ENCODE measurements around the gene PRR5. TPM values are rescaled to one million over a fixed set of nuclear protein-coding genes. Genes with fewer than 3 reads are reported as not detected.

Gene PRR5
- total and polyA plus RNA-seq, 2 experiments from 2014 or later = 15.3 to 31.4 TPM

DNA sequence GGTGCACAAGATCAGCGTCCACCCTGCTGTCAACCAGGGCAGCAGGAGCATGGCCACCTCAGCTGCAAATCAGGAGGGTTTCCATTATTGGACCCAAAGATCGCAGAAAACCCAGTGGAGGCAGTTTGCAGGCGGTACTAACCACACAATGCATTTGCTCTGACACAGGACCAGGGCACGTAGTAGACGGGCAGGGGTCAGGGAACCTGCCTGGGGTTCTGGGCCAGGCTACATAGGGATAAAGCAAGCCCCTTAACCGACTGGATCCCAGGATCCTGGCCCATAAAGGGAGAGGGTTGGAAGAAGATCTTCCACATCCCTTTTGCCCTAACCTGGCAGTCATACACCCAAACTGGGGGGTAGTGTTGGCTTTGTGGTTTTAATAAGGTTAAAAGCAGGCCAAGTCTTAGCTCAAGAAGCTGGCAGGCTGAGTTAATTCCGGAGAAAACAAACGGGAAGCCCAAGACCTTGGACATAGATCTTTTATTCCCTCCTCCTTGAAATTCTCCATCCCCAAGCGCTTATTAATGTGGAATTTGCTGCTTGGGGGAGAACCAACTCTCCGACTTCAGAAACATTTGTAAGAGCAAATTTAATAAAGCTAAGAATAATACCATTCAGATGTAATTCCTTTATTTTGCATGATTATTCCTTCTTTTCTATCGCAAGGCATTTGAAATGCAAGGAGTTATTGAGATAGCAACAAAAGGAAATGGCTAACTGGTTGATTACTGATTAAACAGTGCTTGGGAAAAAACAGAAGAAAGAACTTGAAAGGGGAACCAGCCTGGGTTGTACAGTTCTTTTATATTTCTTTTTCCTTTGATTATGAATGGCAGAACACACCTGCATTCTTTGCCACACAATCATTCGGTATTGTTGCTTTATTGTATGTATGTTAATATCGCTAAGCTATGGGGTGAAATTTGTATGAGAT, 44.1 kb downstream of the PRR5 start:
- no peak overlapping the region for H2AFZ ChIP-seq
- H3K9me3 Mint-ChIP-seq = no peaks in the 10 kb centered on the region
- no peak overlapping the region for H3K4me3 Mint-ChIP-seq
- peak overlapping the region; percentile 64 for H3K4me2 ChIP-seq
- no peaks in the 10 kb centered on the region for H3K79me2 ChIP-seq (replicated peaks; ENCODE audit: insufficient read depth)
- H3K27me3 ChIP-seq (ENCODE audit: insufficient read depth) = no peaks in the 10 kb centered on the region
- H4K20me1 ChIP-seq (replicated peaks; ENCODE audit: insufficient read depth) = no peaks in the 10 kb centered on the region
- H3K36me3 Mint-ChIP-seq (ENCODE audit: low read depth) = no peaks in the 10 kb centered on the region
- DNase-seq (ENCODE audit: low spot score) (no peak), ATAC-seq (peak; percentile 54)
- no peak overlapping the region for H3K27ac ChIP-seq (ENCODE audit: low read depth)
- peaks cover 11% of the 10 kb centered on the region for H3K27me3 Mint-ChIP-seq (ENCODE audit: insufficient read depth, low read depth, poor library complexity)
- H3K4me1 Mint-ChIP-seq = peaks cover 17% of the 10 kb centered on the region
- H3F3A ChIP-seq (replicated peaks; ENCODE audit: low read depth) = 0 out of 2 replicates have a peak, but pooled peaks cover 5% of the 10 kb centered on the region
- peaks cover 4% of the 10 kb centered on the region; the same call in 1 of the 2 replicates for H3K9me2 ChIP-seq (ENCODE audit: insufficient read depth)
- no peaks in the 10 kb centered on the region for H3K36me3 ChIP-seq (ENCODE audit: insufficient read depth)
- H3K4me3 ChIP-seq = peak overlapping the region; percentile 24
- no peak for TF ChIP-seq NANOG (IDR thresholded peaks at IDR 0.05; ENCODE audit: borderline replicate concordance)
- TF ChIP-seq JUNB (IDR thresholded peaks at IDR 0.05; ENCODE audit: unreplicated experiment) = no peak
- TF ChIP-seq, protein P1, sequence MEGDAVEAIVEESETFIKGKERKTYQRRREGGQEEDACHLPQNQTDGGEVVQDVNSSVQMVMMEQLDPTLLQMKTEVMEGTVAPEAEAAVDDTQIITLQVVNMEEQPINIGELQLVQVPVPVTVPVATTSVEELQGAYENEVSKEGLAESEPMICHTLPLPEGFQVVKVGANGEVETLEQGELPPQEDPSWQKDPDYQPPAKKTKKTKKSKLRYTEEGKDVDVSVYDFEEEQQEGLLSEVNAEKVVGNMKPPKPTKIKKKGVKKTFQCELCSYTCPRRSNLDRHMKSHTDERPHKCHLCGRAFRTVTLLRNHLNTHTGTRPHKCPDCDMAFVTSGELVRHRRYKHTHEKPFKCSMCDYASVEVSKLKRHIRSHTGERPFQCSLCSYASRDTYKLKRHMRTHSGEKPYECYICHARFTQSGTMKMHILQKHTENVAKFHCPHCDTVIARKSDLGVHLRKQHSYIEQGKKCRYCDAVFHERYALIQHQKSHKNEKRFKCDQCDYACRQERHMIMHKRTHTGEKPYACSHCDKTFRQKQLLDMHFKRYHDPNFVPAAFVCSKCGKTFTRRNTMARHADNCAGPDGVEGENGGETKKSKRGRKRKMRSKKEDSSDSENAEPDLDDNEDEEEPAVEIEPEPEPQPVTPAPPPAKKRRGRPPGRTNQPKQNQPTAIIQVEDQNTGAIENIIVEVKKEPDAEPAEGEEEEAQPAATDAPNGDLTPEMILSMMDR (conservative IDR thresholded peaks at IDR 0.05; ENCODE audit: low read depth in 2 of 2) = no peak
- no peak for TF ChIP-seq CREB1 (CRISPR knock-in tag; IDR thresholded peaks at IDR 0.05; ENCODE audit: low read depth)
- TF ChIP-seq, protein P2, sequence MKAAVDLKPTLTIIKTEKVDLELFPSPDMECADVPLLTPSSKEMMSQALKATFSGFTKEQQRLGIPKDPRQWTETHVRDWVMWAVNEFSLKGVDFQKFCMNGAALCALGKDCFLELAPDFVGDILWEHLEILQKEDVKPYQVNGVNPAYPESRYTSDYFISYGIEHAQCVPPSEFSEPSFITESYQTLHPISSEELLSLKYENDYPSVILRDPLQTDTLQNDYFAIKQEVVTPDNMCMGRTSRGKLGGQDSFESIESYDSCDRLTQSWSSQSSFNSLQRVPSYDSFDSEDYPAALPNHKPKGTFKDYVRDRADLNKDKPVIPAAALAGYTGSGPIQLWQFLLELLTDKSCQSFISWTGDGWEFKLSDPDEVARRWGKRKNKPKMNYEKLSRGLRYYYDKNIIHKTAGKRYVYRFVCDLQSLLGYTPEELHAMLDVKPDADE (IDR thresholded peaks at IDR 0.05) = no peak
- no peak for TF ChIP-seq POLR2AphosphoS5 (IDR thresholded peaks at IDR 0.05; ENCODE audit: low read depth)
- TF ChIP-seq EZH2phosphoT487 (IDR thresholded peaks at IDR 0.05; ENCODE audit: unreplicated experiment) = no peak
- TF ChIP-seq STAT1 (IDR thresholded peaks at IDR 0.05; ENCODE audit: unreplicated experiment) = no peak
- TF ChIP-seq, protein P3, sequence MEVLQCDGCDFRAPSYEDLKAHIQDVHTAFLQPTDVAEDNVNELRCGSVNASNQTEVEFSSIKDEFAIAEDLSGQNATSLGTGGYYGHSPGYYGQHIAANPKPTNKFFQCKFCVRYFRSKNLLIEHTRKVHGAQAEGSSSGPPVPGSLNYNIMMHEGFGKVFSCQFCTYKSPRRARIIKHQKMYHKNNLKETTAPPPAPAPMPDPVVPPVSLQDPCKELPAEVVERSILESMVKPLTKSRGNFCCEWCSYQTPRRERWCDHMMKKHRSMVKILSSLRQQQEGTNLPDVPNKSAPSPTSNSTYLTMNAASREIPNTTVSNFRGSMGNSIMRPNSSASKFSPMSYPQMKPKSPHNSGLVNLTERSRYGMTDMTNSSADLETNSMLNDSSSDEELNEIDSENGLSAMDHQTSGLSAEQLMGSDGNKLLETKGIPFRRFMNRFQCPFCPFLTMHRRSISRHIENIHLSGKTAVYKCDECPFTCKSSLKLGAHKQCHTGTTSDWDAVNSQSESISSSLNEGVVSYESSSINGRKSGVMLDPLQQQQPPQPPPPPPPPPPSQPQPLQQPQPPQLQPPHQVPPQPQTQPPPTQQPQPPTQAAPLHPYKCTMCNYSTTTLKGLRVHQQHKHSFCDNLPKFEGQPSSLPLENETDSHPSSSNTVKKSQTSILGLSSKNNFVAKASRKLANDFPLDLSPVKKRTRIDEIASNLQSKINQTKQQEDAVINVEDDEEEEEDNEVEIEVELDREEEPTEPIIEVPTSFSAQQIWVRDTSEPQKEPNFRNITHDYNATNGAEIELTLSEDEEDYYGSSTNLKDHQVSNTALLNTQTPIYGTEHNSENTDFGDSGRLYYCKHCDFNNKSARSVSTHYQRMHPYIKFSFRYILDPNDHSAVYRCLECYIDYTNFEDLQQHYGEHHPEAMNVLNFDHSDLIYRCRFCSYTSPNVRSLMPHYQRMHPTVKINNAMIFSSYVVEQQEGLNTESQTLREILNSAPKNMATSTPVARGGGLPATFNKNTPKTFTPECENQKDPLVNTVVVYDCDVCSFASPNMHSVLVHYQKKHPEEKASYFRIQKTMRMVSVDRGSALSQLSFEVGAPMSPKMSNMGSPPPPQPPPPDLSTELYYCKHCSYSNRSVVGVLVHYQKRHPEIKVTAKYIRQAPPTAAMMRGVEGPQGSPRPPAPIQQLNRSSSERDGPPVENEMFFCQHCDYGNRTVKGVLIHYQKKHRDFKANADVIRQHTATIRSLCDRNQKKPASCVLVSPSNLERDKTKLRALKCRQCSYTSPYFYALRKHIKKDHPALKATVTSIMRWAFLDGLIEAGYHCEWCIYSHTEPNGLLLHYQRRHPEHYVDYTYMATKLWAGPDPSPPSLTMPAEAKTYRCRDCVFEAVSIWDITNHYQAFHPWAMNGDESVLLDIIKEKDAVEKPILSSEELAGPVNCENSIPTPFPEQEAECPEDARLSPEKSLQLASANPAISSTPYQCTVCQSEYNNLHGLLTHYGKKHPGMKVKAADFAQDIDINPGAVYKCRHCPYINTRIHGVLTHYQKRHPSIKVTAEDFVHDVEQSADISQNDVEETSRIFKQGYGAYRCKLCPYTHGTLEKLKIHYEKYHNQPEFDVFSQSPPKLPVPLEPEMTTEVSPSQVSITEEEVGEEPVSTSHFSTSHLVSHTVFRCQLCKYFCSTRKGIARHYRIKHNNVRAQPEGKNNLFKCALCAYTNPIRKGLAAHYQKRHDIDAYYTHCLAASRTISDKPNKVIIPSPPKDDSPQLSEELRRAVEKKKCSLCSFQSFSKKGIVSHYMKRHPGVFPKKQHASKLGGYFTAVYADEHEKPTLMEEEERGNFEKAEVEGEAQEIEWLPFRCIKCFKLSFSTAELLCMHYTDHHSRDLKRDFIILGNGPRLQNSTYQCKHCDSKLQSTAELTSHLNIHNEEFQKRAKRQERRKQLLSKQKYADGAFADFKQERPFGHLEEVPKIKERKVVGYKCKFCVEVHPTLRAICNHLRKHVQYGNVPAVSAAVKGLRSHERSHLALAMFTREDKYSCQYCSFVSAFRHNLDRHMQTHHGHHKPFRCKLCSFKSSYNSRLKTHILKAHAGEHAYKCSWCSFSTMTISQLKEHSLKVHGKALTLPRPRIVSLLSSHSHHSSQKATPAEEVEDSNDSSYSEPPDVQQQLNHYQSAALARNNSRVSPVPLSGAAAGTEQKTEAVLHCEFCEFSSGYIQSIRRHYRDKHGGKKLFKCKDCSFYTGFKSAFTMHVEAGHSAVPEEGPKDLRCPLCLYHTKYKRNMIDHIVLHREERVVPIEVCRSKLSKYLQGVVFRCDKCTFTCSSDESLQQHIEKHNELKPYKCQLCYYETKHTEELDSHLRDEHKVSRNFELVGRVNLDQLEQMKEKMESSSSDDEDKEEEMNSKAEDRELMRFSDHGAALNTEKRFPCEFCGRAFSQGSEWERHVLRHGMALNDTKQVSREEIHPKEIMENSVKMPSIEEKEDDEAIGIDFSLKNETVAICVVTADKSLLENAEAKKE (CRISPR knock-in tag; IDR thresholded peaks at IDR 0.05) = no peak
- TF ChIP-seq ZNF331 (CRISPR knock-in tag; IDR thresholded peaks at IDR 0.05; ENCODE audit: low read depth) = no peak
- TF ChIP-seq ZNF114 (CRISPR knock-in tag; IDR thresholded peaks at IDR 0.05) = no peak
- TF ChIP-seq, protein P4, sequence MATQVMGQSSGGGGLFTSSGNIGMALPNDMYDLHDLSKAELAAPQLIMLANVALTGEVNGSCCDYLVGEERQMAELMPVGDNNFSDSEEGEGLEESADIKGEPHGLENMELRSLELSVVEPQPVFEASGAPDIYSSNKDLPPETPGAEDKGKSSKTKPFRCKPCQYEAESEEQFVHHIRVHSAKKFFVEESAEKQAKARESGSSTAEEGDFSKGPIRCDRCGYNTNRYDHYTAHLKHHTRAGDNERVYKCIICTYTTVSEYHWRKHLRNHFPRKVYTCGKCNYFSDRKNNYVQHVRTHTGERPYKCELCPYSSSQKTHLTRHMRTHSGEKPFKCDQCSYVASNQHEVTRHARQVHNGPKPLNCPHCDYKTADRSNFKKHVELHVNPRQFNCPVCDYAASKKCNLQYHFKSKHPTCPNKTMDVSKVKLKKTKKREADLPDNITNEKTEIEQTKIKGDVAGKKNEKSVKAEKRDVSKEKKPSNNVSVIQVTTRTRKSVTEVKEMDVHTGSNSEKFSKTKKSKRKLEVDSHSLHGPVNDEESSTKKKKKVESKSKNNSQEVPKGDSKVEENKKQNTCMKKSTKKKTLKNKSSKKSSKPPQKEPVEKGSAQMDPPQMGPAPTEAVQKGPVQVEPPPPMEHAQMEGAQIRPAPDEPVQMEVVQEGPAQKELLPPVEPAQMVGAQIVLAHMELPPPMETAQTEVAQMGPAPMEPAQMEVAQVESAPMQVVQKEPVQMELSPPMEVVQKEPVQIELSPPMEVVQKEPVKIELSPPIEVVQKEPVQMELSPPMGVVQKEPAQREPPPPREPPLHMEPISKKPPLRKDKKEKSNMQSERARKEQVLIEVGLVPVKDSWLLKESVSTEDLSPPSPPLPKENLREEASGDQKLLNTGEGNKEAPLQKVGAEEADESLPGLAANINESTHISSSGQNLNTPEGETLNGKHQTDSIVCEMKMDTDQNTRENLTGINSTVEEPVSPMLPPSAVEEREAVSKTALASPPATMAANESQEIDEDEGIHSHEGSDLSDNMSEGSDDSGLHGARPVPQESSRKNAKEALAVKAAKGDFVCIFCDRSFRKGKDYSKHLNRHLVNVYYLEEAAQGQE (IDR thresholded peaks at IDR 0.05; ENCODE audit: unreplicated experiment) = no peak
- peaks cover 27% of the 10 kb centered on the region for H3K4me1 ChIP-seq (ENCODE audit: insufficient read depth)
- H3K27ac Mint-ChIP-seq = no peak overlapping the region

Measured in GM23338 (cell line).